ENCODE data around the gene TMEM53.
A peak's percentile ranks its signal among the peaks of the same experiment; 100 is the strongest.

TMEM53 gene

GRCh38 chr1:44628962-44629756, 45.1 kb downstream of the TMEM53 start:
- peak; percentile 95 for DNase-seq (ENCODE audit: low read depth)

- no peak for DNase-seq (ENCODE audit: low read depth)
These were observed 48.9 kb downstream of the TMEM53 start for GRCh38 chr1:44625348-44625747.

- no peak for DNase-seq (ENCODE audit: low read depth)
These were observed 49.9 kb downstream of the TMEM53 start for GRCh38 chr1:44624268-44624901.

- no peak for DNase-seq (ENCODE audit: low read depth)
These were observed 52.4 kb downstream of the TMEM53 start for GRCh38 chr1:44621841-44622286.

GRCh38 chr1:44620072-44620471, 54.2 kb downstream of the TMEM53 start:
- DNase-seq (ENCODE audit: low read depth), result no peak

GRCh38 chr1:44619261-44619900, 54.9 kb downstream of the TMEM53 start:
- no peak for DNase-seq (ENCODE audit: low read depth)

GRCh38 chr1:44617703-44618029, 56.6 kb downstream of the TMEM53 start:
- no peak for DNase-seq (ENCODE audit: low read depth)

- DNase-seq (ENCODE audit: low read depth), result no peak
These were observed 57.1 kb downstream of the TMEM53 start for GRCh38 chr1:44616991-44617702.

GRCh38 chr1:44616284-44616990, 57.8 kb downstream of the TMEM53 start:
- no peak for DNase-seq (ENCODE audit: low read depth)

- DNase-seq (ENCODE audit: low read depth), result no peak
These were observed 60.3 kb downstream of the TMEM53 start for GRCh38 chr1:44613941-44614340.

- no peak for DNase-seq (ENCODE audit: low read depth)
These were observed 62.4 kb downstream of the TMEM53 start for GRCh38 chr1:44611866-44612265.

GRCh38 chr1:44611419-44611818, 62.9 kb downstream of the TMEM53 start:
- no peak for DNase-seq (ENCODE audit: low read depth)

GRCh38 chr1:44610527-44611148, 63.6 kb downstream of the TMEM53 start:
- no peak for DNase-seq (ENCODE audit: low read depth)

GRCh38 chr1:44609768-44610526, 64.3 kb downstream of the TMEM53 start:
- no peak for DNase-seq (ENCODE audit: low read depth)

GRCh38 chr1:44609412-44609767, 64.9 kb downstream of the TMEM53 start:
- DNase-seq (ENCODE audit: low read depth), result no peak

GRCh38 chr1:44608141-44608540, 66.1 kb downstream of the TMEM53 start:
- DNase-seq (ENCODE audit: low read depth), result no peak

- DNase-seq (ENCODE audit: low read depth), result no peak
These were observed 67.5 kb downstream of the TMEM53 start for GRCh38 chr1:44606701-44607281.

GRCh38 chr1:44605914-44606615, 68.2 kb downstream of the TMEM53 start:
- DNase-seq (ENCODE audit: low read depth), result no peak

GRCh38 chr1:44604157-44604955, 69.9 kb downstream of the TMEM53 start:
- DNase-seq (ENCODE audit: low read depth), result no peak
